Activated T-helper 1 cell treated with anti-CD3 and anti-CD28 coated beads, Interleukin-12 subunit alpha, Interleukin-12 subunit beta, Interleukin-2, Interleukin-4 antibody, amounts not matched to agents 30 ng/mL and 10 ng/mL and 1 ng/mL, durations not matched to agents 14 hours and 24 hours and 36 hours (primary cell): ENCODE results near the gene ATAT1. TPM values are rescaled to one million over a fixed set of nuclear protein-coding genes. Genes with fewer than 3 reads are reported as not detected.
A peak's percentile ranks its signal among the peaks of the same experiment; 100 is the strongest.
"Not testable (repeated sequence)": the region's sequence is repeated elsewhere in the genome, so short reads cannot be mapped to it uniquely, and the experiment has no call there.

Experiments
- DNase-seq: peaks from one replicate; pipeline ENCODE4 v3.0.0; 2021; ENCODE audit warnings: low spot score
- H3K27ac Mint-ChIP-seq: one replicate; pipeline ENCODE4 v1.8.0; 2021; ENCODE audit warnings: mild to moderate bottlenecking, mixed read lengths
- H3K27me3 Mint-ChIP-seq: one replicate; pipeline ENCODE4 v1.8.0; 2022; ENCODE audit warnings: mild to moderate bottlenecking, moderate library complexity, mixed read lengths; ENCODE audit not compliant: insufficient read depth
- H3K36me3 Mint-ChIP-seq: one replicate; pipeline ENCODE4 v1.8.0; 2021; ENCODE audit warnings: low read depth, mixed read lengths
- H3K4me1 Mint-ChIP-seq: one replicate; pipeline ENCODE4 v1.8.0; 2021; ENCODE audit warnings: low read depth, mixed read lengths
- H3K4me3 Mint-ChIP-seq: one replicate; pipeline ENCODE4 v1.8.0; 2021; ENCODE audit warnings: mild to moderate bottlenecking, moderate library complexity, mixed read lengths
- H3K9me3 Mint-ChIP-seq: one replicate; pipeline ENCODE4 v1.8.0; 2021; ENCODE audit warnings: mixed read lengths
- intact Hi-C: fragments of 100-400 bp; cut with micrococcal nuclease; formaldehyde crosslinking; loops from one replicate; pipeline ENCODE4 v1.15.1; 2024
- total RNA-seq: library from RNA; stranded (reverse); gene quantifications from 2 replicates; pipeline ENCODE4 v1.2.3, GENCODE V29; 2022

Gene ATAT1
- total RNA-seq, 1 donor from 2014 or later: 11.6 TPM

DNA sequence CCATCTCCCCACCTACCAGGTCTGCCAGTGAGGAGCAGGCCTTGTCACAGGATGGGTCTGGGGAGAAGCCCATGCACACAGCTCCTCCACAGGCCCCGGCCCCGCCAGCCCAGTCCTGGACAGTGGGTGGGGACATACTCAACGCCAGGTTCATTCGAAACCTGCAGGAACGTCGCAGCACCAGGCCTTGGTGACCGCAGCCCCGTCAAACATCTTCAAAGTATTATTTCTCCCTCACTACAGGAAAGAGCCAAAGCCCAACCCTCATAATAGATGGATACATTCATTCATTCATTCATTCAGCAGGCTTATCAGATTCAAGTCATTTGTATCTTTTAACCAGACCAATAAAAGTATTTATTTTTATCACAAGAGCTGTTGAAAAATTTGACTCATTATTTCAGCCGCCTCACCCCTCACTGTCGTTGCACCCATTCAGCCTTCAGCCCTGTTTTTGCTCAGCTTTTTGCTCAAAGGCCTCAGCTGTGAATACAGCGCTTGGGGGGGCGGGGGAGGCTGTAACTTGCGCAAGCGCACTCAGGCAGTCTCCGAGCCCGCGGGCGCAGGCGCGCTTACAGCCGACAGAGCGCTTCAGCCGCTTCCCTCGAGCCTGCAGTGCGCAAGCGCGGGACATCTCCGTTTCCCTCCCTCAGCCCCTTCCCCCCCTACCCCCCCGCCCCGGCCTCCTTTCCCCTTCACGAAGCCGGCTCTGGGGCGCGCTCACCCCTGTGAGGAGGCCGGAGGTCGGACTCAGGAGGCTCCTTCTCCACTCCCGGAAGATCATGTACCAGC lies 20.0 kb downstream of the ATAT1 start, which contains the start of gene C6orf136:
Gene C6orf136 (plus strand): TSS at position 684 of the 792 bp plus-strand sequence. CDS start 99 bp downstream, at position 783.
- intact Hi-C loops: loop anchor here (1.0 kb wide), 8 partner anchors 20 to 262 kb away; partner anchors contain the start of genes ABCF1, ATAT1, DHX16 and GTF2H4
- peak within 1 kb of the TSS; percentile 90 for H3K4me3 Mint-ChIP-seq
- H3K9me3 Mint-ChIP-seq: no peaks in the 10 kb centered on the region
- peaks cover 22% of the 10 kb centered on the region for H3K36me3 Mint-ChIP-seq
- no peaks in the 10 kb centered on the region for H3K27me3 Mint-ChIP-seq
- H3K27ac Mint-ChIP-seq: peak within 1 kb of the TSS; percentile 91
- H3K4me1 Mint-ChIP-seq: peaks cover 23% of the 10 kb centered on the region
- DNase-seq: peak; percentile 89

DNA sequence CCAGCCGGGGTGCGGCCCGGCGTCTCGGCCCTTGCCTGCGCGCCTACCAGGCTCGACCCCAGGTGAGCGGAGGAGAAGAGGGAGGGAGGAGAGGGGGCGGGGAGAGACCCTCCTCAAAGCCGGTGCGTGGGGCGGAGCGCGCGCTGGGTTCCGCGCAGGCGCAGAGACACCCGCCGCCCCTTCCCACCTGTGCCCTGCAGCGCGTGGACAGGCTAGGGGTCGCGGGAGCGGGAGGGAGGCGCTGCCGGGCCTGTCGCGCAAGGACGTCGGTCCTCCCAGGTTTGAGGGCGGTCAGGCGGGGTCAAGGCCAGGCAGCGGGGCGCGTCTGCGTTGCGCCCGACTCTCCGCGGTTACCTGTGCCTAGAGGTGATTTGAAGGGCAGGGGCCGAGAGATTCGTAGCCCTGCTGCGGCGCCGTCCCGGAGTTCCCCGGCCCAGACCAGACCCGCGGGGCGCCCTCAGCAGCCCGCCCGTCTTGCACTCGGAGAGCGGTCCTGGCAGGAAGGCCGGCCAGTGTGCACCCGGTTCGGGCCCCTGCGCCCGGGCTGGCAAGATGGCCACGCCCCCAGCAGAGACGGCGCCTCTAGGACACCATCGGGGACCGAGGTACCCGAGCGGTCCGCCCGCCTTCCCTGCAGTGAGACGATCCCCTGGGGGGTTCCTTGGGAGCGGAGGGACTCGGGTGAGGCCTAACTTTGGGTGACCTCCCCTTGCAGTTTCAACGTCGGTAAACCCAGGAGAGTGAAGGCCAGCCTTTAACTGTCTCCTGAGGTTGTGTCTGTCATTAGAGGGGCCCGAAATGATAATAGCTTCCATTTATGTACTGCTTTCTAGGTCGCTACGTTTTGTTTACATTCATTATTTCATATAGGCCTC lies 20.8 kb downstream of the ATAT1 start:
- Mint-ChIP-seq H3K27me3 (no peaks in the 10 kb centered on the region), H3K4me1 (peaks cover 19% of the 10 kb centered on the region), H3K36me3 (peaks cover 27% of the 10 kb centered on the region), H3K4me3 (peak overlapping the region; percentile 90), H3K9me3 (no peaks in the 10 kb centered on the region), H3K27ac (peak overlapping the region; percentile 91)
- intact Hi-C loops: loop anchor here (1.0 kb wide), 6 partner anchors 26 to 261 kb away; partner anchors contain the start of genes DHX16, GTF2H4, MDC1 and MRPS18B
- peak; percentile 73 for DNase-seq

DNA sequence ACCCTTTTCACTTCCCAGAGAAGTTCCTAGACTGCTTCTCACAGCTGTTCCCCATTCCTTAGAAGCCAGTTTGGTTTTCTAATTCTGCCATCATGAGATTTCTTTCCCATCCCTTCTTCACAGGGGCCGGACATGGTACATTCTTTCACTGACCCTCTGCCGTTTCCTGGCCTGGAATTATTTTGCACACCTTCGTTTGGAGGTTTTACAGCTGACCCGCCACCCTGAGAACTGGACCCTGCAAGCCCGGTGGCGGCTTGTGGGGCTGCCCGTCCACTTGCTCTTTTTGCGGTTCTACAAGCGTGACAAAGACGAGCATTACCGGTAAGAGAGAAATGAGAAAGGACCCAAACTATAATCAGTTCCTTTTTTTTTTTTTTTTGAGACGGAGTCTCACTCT lies 24.5 kb downstream of the ATAT1 start:
- no peak for DNase-seq
- intact Hi-C loops: no loop called here
- Mint-ChIP-seq H3K36me3 (peaks cover 38% of the 10 kb centered on the region), H3K27ac (no peak overlapping the region), H3K4me1 (peaks cover 13% of the 10 kb centered on the region), H3K9me3 (no peaks in the 10 kb centered on the region), H3K27me3 (no peaks in the 10 kb centered on the region), H3K4me3 (no peak overlapping the region)

DNA sequence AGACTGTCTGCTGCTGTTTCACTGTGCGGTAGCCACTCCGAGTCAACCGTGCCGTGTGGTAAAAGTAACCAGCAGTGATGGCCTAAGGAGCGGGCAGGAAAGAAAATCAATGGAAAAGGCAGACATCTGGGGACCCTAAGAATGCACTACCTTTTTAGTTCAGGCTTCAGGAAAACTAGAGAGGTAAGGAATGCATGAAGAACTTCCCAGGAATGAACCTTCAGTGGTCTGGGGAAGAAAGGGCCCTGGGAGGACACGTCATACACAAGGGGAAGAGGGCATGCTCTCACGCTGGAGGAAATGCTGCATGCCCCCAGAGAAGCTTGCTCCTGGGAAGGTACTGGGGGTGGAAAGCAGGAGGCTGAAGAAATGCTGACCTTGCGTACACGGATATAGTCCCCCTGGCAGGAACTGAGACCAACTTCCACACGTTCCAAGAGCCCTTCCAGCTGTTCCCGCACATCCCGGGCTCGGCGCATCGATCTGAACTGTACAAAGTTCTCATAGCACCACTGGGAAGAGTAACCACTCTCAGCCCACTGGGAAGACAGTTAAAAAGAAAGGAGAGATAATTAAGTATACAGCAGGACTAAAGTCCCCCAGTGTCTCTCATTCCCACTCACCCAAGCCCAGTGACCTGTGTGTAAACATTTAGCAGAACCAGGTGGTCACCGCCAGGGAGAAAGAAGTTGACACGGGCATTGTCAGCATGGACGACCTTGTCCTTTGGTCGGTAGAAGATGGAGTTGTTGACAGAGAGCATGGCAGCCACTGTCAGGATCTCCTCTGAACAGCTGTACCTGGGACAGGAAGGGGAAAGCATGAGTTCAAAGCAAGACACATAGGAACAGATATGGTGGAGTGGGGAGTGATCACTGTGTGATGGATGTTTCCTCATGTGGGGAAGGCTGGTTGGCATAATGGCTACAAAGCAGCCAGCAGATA lies 28.4 kb downstream of the ATAT1 start:
- DNase-seq: no peak
- Mint-ChIP-seq H3K4me1 (peaks cover 10% of the 10 kb centered on the region), H3K36me3 (peaks cover 61% of the 10 kb centered on the region), H3K4me3 (no peak overlapping the region), H3K9me3 (no peaks in the 10 kb centered on the region), H3K27ac (peak overlapping the region; percentile 40), H3K27me3 (no peaks in the 10 kb centered on the region)
- intact Hi-C loops: no loop called here

DNA sequence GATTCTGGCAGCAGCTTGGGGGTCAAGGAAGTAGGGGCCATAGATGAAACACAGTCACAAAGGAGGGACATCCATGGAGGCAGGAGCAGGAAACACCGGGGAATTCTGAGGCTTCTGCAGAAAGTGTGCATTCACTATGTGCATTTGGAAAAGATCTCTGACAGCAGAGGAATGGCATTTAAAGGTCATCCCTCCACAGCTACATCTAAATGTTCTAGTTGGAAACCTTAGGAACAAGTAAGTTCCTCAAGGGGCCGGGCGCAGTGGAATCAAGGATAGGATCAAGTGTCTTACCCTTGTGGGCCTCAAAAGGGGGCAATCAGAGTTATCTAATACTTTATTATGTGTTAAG lies 29.0 kb downstream of the ATAT1 start:
- Mint-ChIP-seq H3K4me3 (no peak overlapping the region), H3K27ac (no peak overlapping the region), H3K27me3 (no peaks in the 10 kb centered on the region), H3K9me3 (no peaks in the 10 kb centered on the region), H3K4me1 (peaks cover 10% of the 10 kb centered on the region), H3K36me3 (peaks cover 65% of the 10 kb centered on the region)
- no peak for DNase-seq
- intact Hi-C loops: no loop called here

DNA sequence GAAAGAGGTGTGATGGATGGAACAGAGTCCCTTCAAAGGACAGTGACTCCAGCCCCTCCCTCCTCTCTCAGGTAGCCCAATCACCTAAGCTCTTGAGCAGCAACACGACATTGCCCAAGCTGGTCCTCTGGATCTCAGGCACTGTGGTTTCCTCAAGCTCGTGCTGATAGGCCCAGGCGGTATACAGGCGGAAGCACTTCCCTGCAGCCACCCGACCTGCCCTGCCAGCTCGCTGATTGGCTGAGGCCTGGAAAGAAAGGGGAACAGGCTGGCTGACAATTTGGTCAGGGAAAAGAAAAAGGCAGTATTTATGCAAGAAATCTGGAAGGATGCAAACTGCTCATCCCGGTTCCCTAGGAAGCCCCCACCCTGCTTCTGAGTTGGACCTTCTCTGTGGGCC lies 29.8 kb downstream of the ATAT1 start:
- intact Hi-C loops: no loop called here
- peaks cover 10% of the 10 kb centered on the region for H3K4me1 Mint-ChIP-seq
- H3K4me3 Mint-ChIP-seq: no peak overlapping the region
- no peak for DNase-seq
- H3K27ac Mint-ChIP-seq: no peak overlapping the region
- no peaks in the 10 kb centered on the region for H3K9me3 Mint-ChIP-seq
- no peaks in the 10 kb centered on the region for H3K27me3 Mint-ChIP-seq
- H3K36me3 Mint-ChIP-seq: peaks cover 59% of the 10 kb centered on the region

DNA sequence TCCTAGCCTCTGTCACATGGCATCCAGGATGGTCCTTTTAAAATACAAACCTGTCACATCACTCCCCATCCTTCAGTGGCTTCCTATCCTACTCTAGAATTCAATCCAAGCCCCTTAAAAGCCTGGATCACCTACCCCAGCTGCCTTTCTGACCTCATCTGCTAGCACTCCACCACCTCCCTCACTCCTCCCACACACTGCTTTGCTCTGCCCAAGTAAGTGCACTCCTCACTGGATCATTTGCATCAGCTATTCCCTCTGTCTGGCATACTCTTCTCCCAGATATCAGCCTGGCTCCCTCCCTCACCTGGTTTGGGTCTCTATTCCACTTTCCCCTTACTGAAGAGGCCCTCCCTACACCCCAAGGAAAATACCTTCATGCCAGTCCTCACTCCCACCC lies 30.8 kb downstream of the ATAT1 start:
- no peak for DNase-seq
- Mint-ChIP-seq H3K27me3 (no peaks in the 10 kb centered on the region), H3K9me3 (no peaks in the 10 kb centered on the region), H3K36me3 (peaks cover 61% of the 10 kb centered on the region), H3K4me3 (no peak overlapping the region), H3K27ac (peak overlapping the region; percentile 9), H3K4me1 (peaks cover 10% of the 10 kb centered on the region)
- intact Hi-C loops: no loop called here

DNA sequence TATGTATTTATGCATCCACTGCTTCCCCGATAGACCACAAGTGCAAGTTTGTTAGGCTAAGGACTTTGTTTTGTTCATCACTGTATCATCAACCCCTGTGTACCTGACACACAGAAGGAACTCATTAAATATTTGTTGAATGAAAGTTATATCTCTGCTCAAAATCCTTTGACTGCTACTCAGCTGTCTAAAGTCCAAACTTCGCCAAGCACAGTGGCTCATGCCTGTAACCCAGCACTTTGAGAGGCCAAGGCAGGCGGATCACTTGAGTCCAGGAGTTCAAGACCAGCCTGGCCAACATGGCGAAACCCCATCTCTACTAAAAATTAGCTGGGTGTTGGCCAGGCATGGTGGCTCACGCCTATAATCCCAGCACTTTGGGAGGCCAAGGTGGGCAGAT lies 31.2 kb downstream of the ATAT1 start:
- H3K4me3 Mint-ChIP-seq, DNase-seq, H3K27me3 Mint-ChIP-seq, H3K9me3 Mint-ChIP-seq, intact Hi-C loops: not testable (repeated sequence)
- peaks cover 10% of the 10 kb centered on the region for H3K4me1 Mint-ChIP-seq
- H3K36me3 Mint-ChIP-seq: peaks cover 66% of the 10 kb centered on the region
- H3K27ac Mint-ChIP-seq: peak overlapping the region; percentile 9

DNA sequence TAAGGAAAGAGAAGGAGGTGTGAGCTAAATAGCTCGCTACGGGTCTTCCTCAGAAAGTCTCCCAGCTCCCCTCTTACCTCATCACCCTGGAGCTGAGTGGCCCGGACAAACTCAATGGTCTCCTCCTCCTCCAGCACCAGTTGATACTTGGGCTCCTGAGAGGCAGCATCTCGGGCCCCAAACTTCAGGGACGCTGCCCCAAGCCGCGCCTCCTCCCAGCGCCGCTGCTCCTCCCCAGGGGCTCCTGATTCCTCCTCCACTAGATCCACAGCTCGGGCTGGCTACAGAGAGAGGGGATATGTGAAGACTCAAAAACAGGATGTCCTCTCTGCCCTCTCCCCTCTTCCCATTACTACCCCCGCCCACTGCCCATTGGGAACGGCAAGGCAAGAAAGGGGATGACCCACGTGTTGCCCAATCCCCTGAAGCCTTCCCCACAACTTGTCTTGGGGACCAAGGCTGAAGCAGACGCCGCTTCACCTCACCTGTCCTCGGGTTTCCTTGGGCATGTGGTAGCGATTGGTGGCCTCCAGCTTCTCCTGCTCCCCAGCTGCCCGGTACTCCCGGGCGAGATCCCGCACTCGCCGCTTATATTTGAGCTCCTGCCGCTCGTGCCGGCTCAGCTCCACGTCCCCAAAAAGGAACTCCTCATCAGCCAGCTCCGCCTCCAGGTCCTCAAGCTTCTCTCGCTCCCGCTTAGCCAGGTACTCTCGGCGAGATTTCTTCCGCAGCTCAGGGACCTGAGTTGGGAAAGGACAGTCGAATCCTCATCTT lies 38.5 kb downstream of the ATAT1 start:
- no peak overlapping the region for H3K4me3 Mint-ChIP-seq
- peaks cover 16% of the 10 kb centered on the region for H3K4me1 Mint-ChIP-seq
- H3K9me3 Mint-ChIP-seq: no peaks in the 10 kb centered on the region
- H3K27ac Mint-ChIP-seq: peak overlapping the region; percentile 31
- DNase-seq: no peak
- peaks cover 41% of the 10 kb centered on the region for H3K36me3 Mint-ChIP-seq
- H3K27me3 Mint-ChIP-seq: no peaks in the 10 kb centered on the region
- intact Hi-C loops: no loop called here

DNA sequence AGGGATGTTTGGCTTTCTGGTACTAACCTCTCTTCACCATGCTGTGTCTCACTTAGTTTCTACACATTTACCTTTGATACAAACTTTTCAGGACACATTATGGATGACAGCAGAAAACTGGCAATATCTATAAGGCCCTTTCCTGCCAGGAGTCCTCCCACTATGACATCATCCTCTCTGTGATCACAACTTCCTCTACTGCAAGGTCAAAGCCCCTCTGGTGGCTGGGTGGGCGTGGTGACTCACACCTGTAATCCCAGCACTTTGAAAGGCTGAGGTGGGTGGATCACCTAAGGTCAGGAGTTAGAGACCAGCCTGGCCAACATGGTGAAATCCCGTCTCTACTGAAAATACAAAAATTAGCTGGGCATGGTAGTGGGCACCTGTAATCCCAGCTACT lies 39.6 kb downstream of the ATAT1 start:
- peaks cover 46% of the 10 kb centered on the region for H3K36me3 Mint-ChIP-seq
- peaks cover 26% of the 10 kb centered on the region for H3K4me1 Mint-ChIP-seq
- H3K9me3 Mint-ChIP-seq, H3K27me3 Mint-ChIP-seq, H3K4me3 Mint-ChIP-seq, H3K27ac Mint-ChIP-seq, intact Hi-C loops, DNase-seq: not testable (repeated sequence)

DNA sequence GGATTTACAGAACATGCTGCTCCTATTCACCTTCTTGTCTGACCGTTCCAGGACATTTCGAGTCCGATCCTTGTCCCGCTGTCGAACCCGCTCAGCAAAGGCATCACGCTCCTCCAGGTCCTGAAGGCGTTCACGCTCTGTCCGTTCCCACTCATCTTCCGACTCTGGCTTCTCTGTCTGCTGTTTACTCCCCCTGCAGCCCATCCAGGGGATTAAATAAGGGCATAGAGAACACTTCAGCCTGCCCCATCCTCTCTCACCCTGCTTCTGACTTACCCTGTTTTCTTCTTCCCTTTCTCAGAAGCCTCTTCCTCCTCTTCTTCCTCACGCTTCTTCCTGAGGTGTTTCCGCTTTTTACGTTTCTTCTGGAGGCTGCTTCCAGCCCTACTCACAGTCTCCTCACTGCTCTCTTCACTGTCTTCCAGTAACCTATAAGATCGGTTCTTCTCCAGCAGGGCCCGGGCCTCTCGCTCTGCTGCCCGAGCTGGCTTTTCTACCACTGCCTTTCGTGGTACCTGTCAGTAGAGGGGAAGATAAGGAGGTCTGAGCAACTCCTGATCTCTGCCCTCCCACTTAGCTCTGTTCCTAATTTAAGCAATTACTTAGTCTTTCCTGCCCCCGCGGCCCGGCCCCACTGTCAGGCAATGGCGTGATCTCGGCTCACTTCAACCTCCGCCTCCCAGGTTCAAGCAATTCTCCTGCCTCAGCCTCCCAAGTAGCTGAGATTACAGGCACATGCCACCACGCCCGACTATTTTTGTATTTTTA lies 44.3 kb downstream of the ATAT1 start:
- DNase-seq: no peak
- no peaks in the 10 kb centered on the region for H3K27me3 Mint-ChIP-seq
- peaks cover 24% of the 10 kb centered on the region for H3K36me3 Mint-ChIP-seq
- peak overlapping the region; percentile 25 for H3K27ac Mint-ChIP-seq
- peak overlapping the region; percentile 87 for H3K4me3 Mint-ChIP-seq
- H3K9me3 Mint-ChIP-seq: no peaks in the 10 kb centered on the region
- H3K4me1 Mint-ChIP-seq: peaks cover 38% of the 10 kb centered on the region
- intact Hi-C loops: loop anchor here (5.0 kb wide), 3 partner anchors 189 to 324 kb away; partner anchors contain the start of genes GTF2H4 and RPP21
